LoVo (cell line): ENCODE results near the gene PINK1.
A peak's percentile ranks its signal among the peaks of the same experiment; 100 is the strongest.

Experiments used
- DNase-seq: peaks from one replicate; pipeline ENCODE4 v3.0.0-alpha.2; 2016; ENCODE audit warnings: low spot score

Gene PINK1

GRCh38 chr1:20682571-20683236 lies 49.4 kb downstream of the PINK1 start:
- DNase-seq = no peak

GRCh38 chr1:20683614-20684013 lies 50.4 kb downstream of the PINK1 start:
- DNase-seq = no peak

GRCh38 chr1:20684050-20684620 lies 50.9 kb downstream of the PINK1 start:
- DNase-seq = no peak

- no peak for DNase-seq
These were observed 51.4 kb downstream of the PINK1 start for GRCh38 chr1:20684651-20685050.

GRCh38 chr1:20685099-20685662 lies 51.9 kb downstream of the PINK1 start:
- DNase-seq = no peak

GRCh38 chr1:20685741-20686140 lies 52.5 kb downstream of the PINK1 start:
- no peak for DNase-seq

- DNase-seq = no peak
These were observed 53.8 kb downstream of the PINK1 start for GRCh38 chr1:20686883-20687725.

GRCh38 chr1:20689645-20690056 lies 56.4 kb downstream of the PINK1 start:
- DNase-seq = no peak

GRCh38 chr1:20691872-20692271 lies 58.6 kb downstream of the PINK1 start:
- DNase-seq = no peak

GRCh38 chr1:20693623-20694022 lies 60.4 kb downstream of the PINK1 start:
- no peak for DNase-seq

GRCh38 chr1:20695515-20695914 lies 62.3 kb downstream of the PINK1 start:
- DNase-seq = no peak

GRCh38 chr1:20696397-20697333 lies 63.4 kb downstream of the PINK1 start:
- DNase-seq = peak; percentile 89

GRCh38 chr1:20697563-20697962 lies 64.3 kb downstream of the PINK1 start:
- no peak for DNase-seq

- peak; percentile 51 for DNase-seq
These were observed 65.1 kb downstream of the PINK1 start for GRCh38 chr1:20698195-20698910.

GRCh38 chr1:20699558-20699957 lies 66.3 kb downstream of the PINK1 start:
- no peak for DNase-seq

GRCh38 chr1:20700636-20701215 lies 67.5 kb downstream of the PINK1 start:
- DNase-seq = no peak
